Keratinocyte (primary cell): ENCODE results near the gene FAM83C.
"Not testable (repeated sequence)": the region's sequence is repeated elsewhere in the genome, so short reads cannot be mapped to it uniquely, and the experiment has no call there.

Source experiments
- CTCF ChIP-seq, 3 experiments: IDR thresholded peaks in 1 of 3; conservative IDR thresholded peaks in 1 of 3; optimal IDR thresholded peaks in 1 of 3; 2 replicates in 2 of 3; 3 replicates in 1 of 3; pipeline versions ENCODE3 to v1.5.1; 2011; ENCODE audit warnings: low read length in 3 of 3, mild to moderate bottlenecking in 3 of 3, moderate library complexity in 2 of 3, control low read depth in 1 of 3, inconsistent platforms in 1 of 3; ENCODE audit not compliant: insufficient read depth in 2 of 3; ENCODE audit errors: extremely low read depth in 1 of 3
- EZH2 ChIP-seq: IDR thresholded peaks from one replicate; pipeline ENCODE4 v1.6.1; 2012; ENCODE audit warnings: inconsistent platforms, mild to moderate bottlenecking, low read length, moderate library complexity

GRCh38 chr20:35252598-35252997, 39.6 kb downstream of the FAM83C start:
- not testable (repeated sequence) for TF ChIP-seq CTCF (optimal IDR thresholded peaks at IDR 0.05 in 1 of 3, IDR thresholded peaks at IDR 0.05 in 1 of 3, conservative IDR thresholded peaks at IDR 0.05 in 1 of 3; ENCODE audit: extremely low read depth in 1 of 3, insufficient read depth in 2 of 3, low read length in 3 of 3); EZH2
